OCI-LY7 (cell line): ENCODE data around the gene PCDHGA7.

Experiments used
- CTCF ChIP-seq: fragments of 200-600 bp; sonication (generic); conservative IDR thresholded peaks from 2 replicates; pipeline ENCODE4 v1.5.1; 2014; ENCODE audit warnings: mild to moderate bottlenecking, antibody characterized with exemption, low read length, moderate library complexity, mixed read lengths
- EZH2phosphoT487 ChIP-seq: fragments of 200-600 bp; sonication (generic); IDR thresholded peaks from 2 replicates; pipeline ENCODE4 v1.6.1; 2018; ENCODE audit warnings: low read depth, borderline replicate concordance, mild to moderate bottlenecking, mixed run types, antibody characterized with exemption, low read length, moderate library complexity, mixed read lengths

DNA sequence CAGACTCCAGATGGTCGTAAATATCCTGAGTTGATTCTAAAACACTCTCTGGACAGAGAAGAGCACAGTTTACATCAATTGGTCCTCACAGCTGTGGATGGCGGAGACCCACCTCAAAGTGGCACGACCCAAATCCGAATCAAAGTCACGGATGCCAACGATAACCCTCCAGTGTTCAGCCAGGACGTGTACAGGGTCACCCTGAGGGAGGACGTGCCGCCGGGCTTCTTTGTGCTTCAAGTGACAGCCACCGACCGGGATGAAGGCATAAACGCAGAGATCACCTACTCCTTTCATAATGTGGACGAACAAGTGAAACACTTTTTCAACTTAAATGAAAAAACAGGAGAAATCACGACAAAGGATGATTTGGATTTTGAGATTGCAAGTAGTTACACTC lies 21.9 kb upstream of the PCDHGA7 start:
- TF ChIP-seq CTCF (no peak), EZH2phosphoT487 (no peak)
